Astrocyte of the cerebellum (primary cell): Measurements from ENCODE around the gene LTK.
"Not testable (repeated sequence)": the region's sequence is repeated elsewhere in the genome, so short reads cannot be mapped to it uniquely, and the experiment has no call there.

ENCODE experiments used
- DNase-seq: peaks from one replicate; pipeline ENCODE4 v3.0.0-alpha.2; 2011; ENCODE audit warnings: low read depth
- H3K4me3 ChIP-seq: 2 replicates; pipeline ENCODE4 v1.5.1; 2011; ENCODE audit warnings: mild to moderate bottlenecking, low read depth, low read length, moderate library complexity
- CTCF ChIP-seq: IDR thresholded peaks from 2 replicates; pipeline ENCODE4 v1.5.1; 2012; ENCODE audit warnings: low read length, low read depth, moderate library complexity, mild to moderate bottlenecking; ENCODE audit errors: missing control alignments
- in situ Hi-C: cut with HindIII; loops from 2 replicates; pipeline ENCODE4 v1.10.0; 2017; ENCODE audit warnings: low sequenced_read_pairs

Gene LTK

GRCh38 chr15:41474436-41474835 lies 39.2 kb downstream of the LTK start:
- no peak for TF ChIP-seq CTCF
- no peak for DNase-seq
- no peak overlapping the region for H3K4me3 ChIP-seq
- in situ Hi-C loops, result no loop called here

GRCh38 chr15:41473418-41473817 lies 40.2 kb downstream of the LTK start:
- DNase-seq, result no peak
- in situ Hi-C loops, result no loop called here
- no peak overlapping the region for H3K4me3 ChIP-seq
- TF ChIP-seq CTCF, result no peak

GRCh38 chr15:41469644-41470043 lies 44.0 kb downstream of the LTK start:
- DNase-seq, H3K4me3 ChIP-seq, in situ Hi-C loops: not testable (repeated sequence)

- in situ Hi-C loops, result no loop called here
- TF ChIP-seq CTCF, result no peak
- DNase-seq, result no peak
- H3K4me3 ChIP-seq, result no peak overlapping the region
These were observed 46.9 kb downstream of the LTK start for GRCh38 chr15:41466711-41467110.

- peak; percentile 46 for DNase-seq
- H3K4me3 ChIP-seq, result no peak overlapping the region
- TF ChIP-seq CTCF, result peak; percentile 99
- in situ Hi-C loops, result no loop called here
These were observed 47.7 kb downstream of the LTK start for GRCh38 chr15:41465822-41466421.

GRCh38 chr15:41464889-41465580 lies 48.6 kb downstream of the LTK start:
- no peak for TF ChIP-seq CTCF

GRCh38 chr15:41462084-41462795 lies 51.4 kb downstream of the LTK start:
- TF ChIP-seq CTCF, result no peak
- DNase-seq, result no peak
- no peak overlapping the region for H3K4me3 ChIP-seq
- in situ Hi-C loops, result no loop called here

More at GRCh38 chr15:41464889-41465580, 48.6 kb downstream of the LTK start:
- no peak overlapping the region for H3K4me3 ChIP-seq
- DNase-seq, result no peak
- in situ Hi-C loops, result no loop called here
